Measurements from ENCODE around the gene PRR36. TPM values are rescaled to one million over a fixed set of nuclear protein-coding genes. Genes with fewer than 3 reads are reported as not detected.

The PRR36 gene
- total RNA-seq, 2 experiments from 2014 or later: 0.10 to 0.15 TPM

DNA sequence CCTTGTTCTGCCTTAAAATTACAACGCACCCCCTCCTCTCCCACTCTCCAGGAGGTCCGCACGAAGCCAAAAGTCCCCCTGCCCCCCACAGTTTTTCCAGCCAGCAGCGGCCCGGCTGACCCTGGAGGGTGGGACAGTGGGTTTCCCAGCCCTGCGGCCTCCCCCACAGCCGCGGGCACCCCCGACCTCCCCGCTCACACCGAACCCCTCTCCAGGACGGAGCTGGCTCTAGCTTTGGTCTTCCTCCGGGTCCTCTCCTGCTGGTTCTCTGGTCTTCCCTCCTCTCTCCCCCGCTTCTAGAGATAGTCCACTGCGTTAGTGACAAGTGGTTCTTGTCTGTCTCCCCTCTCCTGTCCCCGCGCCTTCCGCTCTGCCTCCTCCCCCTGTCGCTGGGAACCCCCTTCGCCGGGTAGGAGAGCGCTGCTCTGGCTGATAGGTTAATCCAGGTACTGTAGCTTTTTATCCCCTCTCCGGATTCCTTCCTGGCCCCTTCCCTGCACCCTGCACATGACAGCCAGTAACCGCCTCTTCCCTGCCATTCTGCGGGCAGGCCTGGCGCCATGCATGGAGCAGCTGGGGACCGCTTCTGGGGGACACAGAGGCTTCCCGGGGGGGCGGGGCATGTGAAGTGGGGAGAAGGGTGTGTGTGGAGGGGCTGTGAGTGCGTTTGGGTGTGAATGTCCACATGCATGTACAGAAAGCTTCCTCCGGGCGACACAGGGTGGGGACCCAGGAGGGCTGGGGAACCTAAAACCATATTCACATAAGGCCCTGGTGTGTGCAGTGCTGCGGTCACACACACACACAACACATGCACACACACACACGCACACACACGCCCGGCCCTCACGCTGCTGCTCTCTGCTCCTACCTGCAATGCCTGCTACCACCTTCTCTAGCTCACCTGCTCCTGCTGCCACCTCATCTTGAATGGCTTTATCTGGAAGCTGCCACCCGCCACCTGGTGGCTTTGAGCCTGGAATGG, 17.2 kb downstream of the PRR36 start:
- H3K36me3 Mint-ChIP-seq (ENCODE audit: low read depth): no peaks in the 10 kb centered on the region
- H3K9me3 Mint-ChIP-seq: no peaks in the 10 kb centered on the region
- no peak for DNase-seq
- ChIA-PET POLR2A (no interaction called here), CTCF (interaction anchor here (1.4 to 4.9 kb wide), 2 partner anchors 12 to 87 kb away, joined by 8 to 28 read pairs; partner anchors contain the start of gene TIMM44)
- no peak overlapping the region for H3K4me3 Mint-ChIP-seq
- H3K4me1 Mint-ChIP-seq: peaks cover 3% of the 10 kb centered on the region
- peaks cover 6% of the 10 kb centered on the region for H3K27me3 Mint-ChIP-seq
- no peak overlapping the region for H3K27ac Mint-ChIP-seq

GRCh38 chr19:7856109-7856591, 18.0 kb downstream of the PRR36 start:
- Mint-ChIP-seq H3K4me3 (no peak overlapping the region), H3K36me3 (ENCODE audit: low read depth) (no peaks in the 10 kb centered on the region), H3K9me3 (no peaks in the 10 kb centered on the region), H3K27me3 (peaks cover 3% of the 10 kb centered on the region), H3K27ac (no peak overlapping the region), H3K4me1 (peaks cover 3% of the 10 kb centered on the region)
- DNase-seq: no peak
- POLR2A ChIA-PET: no interaction called here
- CTCF ChIA-PET: no interaction called here

DNA sequence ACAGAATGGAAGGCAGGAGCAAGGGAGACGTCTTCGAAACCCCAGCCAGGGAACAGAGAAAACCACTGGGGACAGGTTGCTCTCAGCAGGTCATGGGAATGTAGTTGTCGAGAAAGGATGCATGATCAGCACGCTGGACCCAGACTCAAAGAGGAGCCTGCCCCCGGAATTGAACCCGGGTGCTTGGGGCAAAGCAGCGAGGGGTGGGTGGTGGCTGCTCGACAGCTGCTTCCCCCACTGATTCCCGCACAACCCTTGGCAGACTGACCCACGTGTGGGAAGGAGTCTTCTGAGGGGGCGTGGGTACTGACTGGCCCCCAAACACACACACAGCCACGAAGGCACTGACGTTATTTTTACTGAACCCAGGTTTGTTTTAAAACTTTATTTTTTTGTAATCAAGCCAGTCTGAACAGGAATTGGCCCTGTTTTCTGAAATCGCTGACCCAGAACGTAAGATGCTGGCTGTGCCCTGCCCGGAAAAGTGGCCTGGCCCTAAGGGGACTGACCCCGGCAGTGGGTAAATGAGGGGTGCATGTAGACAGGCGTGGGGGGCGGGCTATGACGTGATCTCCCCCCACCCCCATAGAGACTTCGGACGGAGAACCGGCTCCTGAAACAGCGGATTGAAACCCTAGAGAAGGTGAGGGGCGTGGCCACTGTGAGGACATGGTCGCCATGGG, 18.6 kb downstream of the PRR36 start:
- no peak overlapping the region for H3K4me3 Mint-ChIP-seq
- no peaks in the 10 kb centered on the region for H3K36me3 Mint-ChIP-seq (ENCODE audit: low read depth)
- H3K9me3 Mint-ChIP-seq: no peaks in the 10 kb centered on the region
- peaks cover 3% of the 10 kb centered on the region for H3K4me1 Mint-ChIP-seq
- ChIA-PET POLR2A (no interaction called here), CTCF (no interaction called here)
- no peaks in the 10 kb centered on the region for H3K27me3 Mint-ChIP-seq
- DNase-seq: no peak
- no peak overlapping the region for H3K27ac Mint-ChIP-seq

- ChIA-PET CTCF (interaction anchor here (0.6 to 1.8 kb wide), 4 partner anchors 16 to 408 kb away, joined by 3 to 4 read pairs (median 4); no protein-coding TSS in a partner anchor), POLR2A (no interaction called here)
- H3K9me3 Mint-ChIP-seq: no peaks in the 10 kb centered on the region
- no peaks in the 10 kb centered on the region for H3K36me3 Mint-ChIP-seq (ENCODE audit: low read depth)
- no peak for DNase-seq
- H3K4me1 Mint-ChIP-seq: peaks cover 3% of the 10 kb centered on the region
- no peaks in the 10 kb centered on the region for H3K27me3 Mint-ChIP-seq
- no peak overlapping the region for H3K4me3 Mint-ChIP-seq
- no peak overlapping the region for H3K27ac Mint-ChIP-seq
These were observed 20.4 kb downstream of the PRR36 start for GRCh38 chr19:7853770-7854128.

GRCh38 chr19:7852851-7853769, 21.1 kb downstream of the PRR36 start:
- H3K36me3 Mint-ChIP-seq (ENCODE audit: low read depth): no peaks in the 10 kb centered on the region
- H3K27ac Mint-ChIP-seq: peak overlapping the region; percentile 25
- ChIA-PET CTCF (interaction anchor here (0.6 to 2.2 kb wide), 8 partner anchors 11 to 51 kb away, joined by 3 to 12 read pairs (median 4); partner anchors contain the start of gene EVI5L), POLR2A (no interaction called here)
- peak; percentile 67 for DNase-seq
- H3K4me1 Mint-ChIP-seq: peaks cover 3% of the 10 kb centered on the region
- no peak overlapping the region for H3K4me3 Mint-ChIP-seq
- H3K9me3 Mint-ChIP-seq: no peaks in the 10 kb centered on the region
- no peaks in the 10 kb centered on the region for H3K27me3 Mint-ChIP-seq

- ChIA-PET POLR2A (no interaction called here), CTCF (interaction anchor here (0.6 to 2.2 kb wide), 6 partner anchors 12 to 153 kb away, joined by 3 to 12 read pairs (median 5); partner anchors contain the start of gene EVI5L)
These were observed 22.3 kb downstream of the PRR36 start for GRCh38 chr19:7851623-7852500.

GRCh38 chr19:7850945-7851622, 23.1 kb downstream of the PRR36 start:
- no peak for DNase-seq
- Mint-ChIP-seq H3K36me3 (ENCODE audit: low read depth) (no peaks in the 10 kb centered on the region), H3K27ac (no peak overlapping the region), H3K9me3 (no peaks in the 10 kb centered on the region), H3K4me1 (peaks cover 3% of the 10 kb centered on the region), H3K27me3 (no peaks in the 10 kb centered on the region), H3K4me3 (no peak overlapping the region)
- ChIA-PET POLR2A (no interaction called here), CTCF (interaction anchor here (2.2 kb wide), 1 partner anchor 18 kb away, joined by 12 read pairs; no protein-coding TSS in a partner anchor)

More at GRCh38 chr19:7851623-7852500, 22.3 kb downstream of the PRR36 start:
- Mint-ChIP-seq H3K27me3 (no peaks in the 10 kb centered on the region), H3K27ac (no peak overlapping the region), H3K4me1 (peaks cover 3% of the 10 kb centered on the region), H3K36me3 (ENCODE audit: low read depth) (no peaks in the 10 kb centered on the region), H3K4me3 (no peak overlapping the region), H3K9me3 (no peaks in the 10 kb centered on the region)
- no peak for DNase-seq

DNA sequence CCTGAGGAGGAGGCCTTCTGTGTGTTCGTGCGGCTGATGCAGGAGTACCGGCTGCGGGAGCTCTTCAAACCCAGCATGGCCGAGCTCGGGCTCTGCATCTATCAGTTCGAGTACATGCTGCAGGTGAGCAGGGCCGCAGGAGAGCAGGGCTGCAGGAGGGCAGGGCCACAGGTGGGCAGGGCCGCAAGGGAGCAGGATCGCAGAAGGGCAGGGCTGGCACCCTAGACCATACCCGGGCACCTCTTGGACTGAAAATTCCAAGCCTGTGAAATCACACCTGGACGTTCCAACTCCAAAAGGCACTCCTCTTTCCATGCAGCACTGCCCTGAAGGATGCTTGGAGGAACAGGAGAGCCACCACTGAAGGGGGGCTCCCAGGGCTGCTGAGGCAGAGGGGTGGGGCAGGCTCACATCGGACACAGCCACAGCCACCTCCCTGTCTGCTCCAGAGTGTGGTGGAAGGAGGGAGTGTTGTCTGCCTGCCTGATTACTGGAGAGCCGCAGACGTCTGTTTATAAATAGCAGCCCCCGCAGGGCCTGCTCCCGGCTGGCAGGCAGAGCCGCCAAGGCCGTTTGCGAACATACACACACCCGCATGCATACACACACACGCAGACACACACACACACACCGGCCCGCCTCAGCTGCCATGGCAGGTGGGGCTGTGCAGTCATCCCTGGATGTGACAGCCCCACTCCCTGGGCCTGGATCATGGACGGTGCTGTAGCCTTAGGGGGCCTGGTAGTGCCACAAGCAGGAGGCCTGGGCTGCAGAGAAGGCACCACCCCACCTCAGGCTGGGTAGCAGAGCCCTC, 24.0 kb downstream of the PRR36 start:
- ChIA-PET POLR2A (no interaction called here), CTCF (interaction anchor here (1.0 kb wide), 1 partner anchor 18 kb away, joined by 3 read pairs; no protein-coding TSS in a partner anchor)
- DNase-seq: no peak
- Mint-ChIP-seq H3K36me3 (ENCODE audit: low read depth) (no peaks in the 10 kb centered on the region), H3K4me1 (peaks cover 3% of the 10 kb centered on the region), H3K27me3 (no peaks in the 10 kb centered on the region), H3K4me3 (no peak overlapping the region), H3K27ac (no peak overlapping the region), H3K9me3 (no peaks in the 10 kb centered on the region)

DNA sequence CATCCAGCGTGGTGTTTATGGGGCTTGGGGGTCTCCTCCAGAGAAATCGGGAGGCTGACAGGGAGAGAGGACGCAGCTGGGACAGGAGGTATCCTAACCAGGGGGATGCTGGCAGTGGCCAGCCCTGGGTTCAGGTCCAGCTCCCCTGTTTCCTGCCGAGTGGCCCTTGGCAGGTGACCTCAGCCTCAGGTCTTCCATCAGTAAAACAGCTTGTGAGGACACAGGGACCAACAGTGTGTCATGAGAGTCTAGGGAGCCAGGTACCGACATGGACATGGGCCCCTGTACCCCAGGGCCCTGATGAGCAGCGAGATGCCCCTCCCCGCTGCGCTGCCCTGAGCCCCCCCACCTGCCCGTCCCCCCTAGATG, 24.6 kb downstream of the PRR36 start:
- no peaks in the 10 kb centered on the region for H3K27me3 Mint-ChIP-seq
- ChIA-PET CTCF (interaction anchor here (1.0 kb wide), 1 partner anchor 17 kb away, joined by 3 read pairs; no protein-coding TSS in a partner anchor), POLR2A (no interaction called here)
- peaks cover 3% of the 10 kb centered on the region for H3K4me1 Mint-ChIP-seq
- H3K27ac Mint-ChIP-seq: no peak overlapping the region
- H3K36me3 Mint-ChIP-seq (ENCODE audit: low read depth): no peaks in the 10 kb centered on the region
- DNase-seq: no peak
- no peaks in the 10 kb centered on the region for H3K9me3 Mint-ChIP-seq
- H3K4me3 Mint-ChIP-seq: no peak overlapping the region

GRCh38 chr19:7848779-7849457, 25.3 kb downstream of the PRR36 start:
- no peak for DNase-seq
- ChIA-PET CTCF (no interaction called here), POLR2A (no interaction called here)
- Mint-ChIP-seq H3K4me3 (no peak overlapping the region), H3K27me3 (no peaks in the 10 kb centered on the region), H3K9me3 (no peaks in the 10 kb centered on the region), H3K36me3 (ENCODE audit: low read depth) (no peaks in the 10 kb centered on the region), H3K4me1 (peaks cover 3% of the 10 kb centered on the region), H3K27ac (no peak overlapping the region)

Measured in activated CD4-positive, alpha-beta T cell treated with anti-CD3 and anti-CD28 coated beads, Interleukin-2, amount 10 ng/mL, durations not matched to agents 7 days and 5 days (primary cell).